Measurements from ENCODE around the gene REXO2. TPM values are rescaled to one million over a fixed set of nuclear protein-coding genes. Genes with fewer than 3 reads are reported as not detected.

The REXO2 gene
- total and polyA plus RNA-seq, 8 donors: 67.8 to 245 (median 122) TPM

- no peak for TF ChIP-seq POLR2AphosphoS5 (IDR thresholded peaks at IDR 0.05)
- TF ChIP-seq CTCF (IDR thresholded peaks at IDR 0.05): no peak
- TF ChIP-seq EP300 (IDR thresholded peaks at IDR 0.05): no peak
- no peak for TF ChIP-seq POLR2A (IDR thresholded peaks at IDR 0.05)
- Histone ChIP-seq H3K27me3 (no peaks in the 10 kb centered on the region), H3K4me3 (no peak overlapping the region), H3K36me3 (no peaks in the 10 kb centered on the region), H3K4me1 (peaks cover 0 to 18% (median 0%) of the 10 kb centered on the region in 4 donors), H3K9me3 (no peaks in the 10 kb centered on the region), H3K27ac (no peak overlapping the region)
- WGBS, 5 donors: 68 to 81% (median 73%) methylated on average over 4 of the region's 4 CpGs
- intact Hi-C loops (cut with DNase I; ENCODE audit: low total_unique reads): no loop called here
- DNase-seq: peak in 1 of 2 donors; percentile 5
Observed at GRCh38 chr11:114478768-114479167, 39.5 kb downstream of the REXO2 start.

- Histone ChIP-seq H3K27ac (no peak overlapping the region), H3K27me3 (no peaks in the 10 kb centered on the region), H3K36me3 (no peaks in the 10 kb centered on the region), H3K4me1 (peaks cover 0 to 18% (median 0%) of the 10 kb centered on the region in 4 donors), H3K9me3 (no peaks in the 10 kb centered on the region), H3K4me3 (no peak overlapping the region)
- TF ChIP-seq POLR2AphosphoS5 (IDR thresholded peaks at IDR 0.05): no peak
- TF ChIP-seq EP300 (IDR thresholded peaks at IDR 0.05): no peak
- TF ChIP-seq CTCF (IDR thresholded peaks at IDR 0.05): no peak
- no peak for TF ChIP-seq POLR2A (IDR thresholded peaks at IDR 0.05)
- no peak for DNase-seq
- WGBS, 5 donors: 69 to 97% (median 91%) methylated on average over 1 of the region's 1 CpG
- intact Hi-C loops (cut with DNase I; ENCODE audit: low total_unique reads): no loop called here
Observed at GRCh38 chr11:114479331-114479730, 40.1 kb downstream of the REXO2 start.

GRCh38 chr11:114482114-114482513, 42.8 kb downstream of the REXO2 start:
- no peak overlapping the region for H3K27ac ChIP-seq
- no peaks in the 10 kb centered on the region for H3K27me3 ChIP-seq
- H3K36me3 ChIP-seq: no peaks in the 10 kb centered on the region
- 60 to 82% (median 72%) methylated on average over 1 of the region's 1 CpG for WGBS, 5 donors
- TF ChIP-seq CTCF (IDR thresholded peaks at IDR 0.05) (no peak), EP300 (IDR thresholded peaks at IDR 0.05) (no peak), POLR2A (IDR thresholded peaks at IDR 0.05) (no peak), POLR2AphosphoS5 (IDR thresholded peaks at IDR 0.05) (no peak)
- peak in 1 of 2 donors; percentile 7 for DNase-seq
- H3K4me3 ChIP-seq: no peak overlapping the region
- intact Hi-C loops (cut with DNase I; ENCODE audit: low total_unique reads): no loop called here
- no peaks in the 10 kb centered on the region for H3K9me3 ChIP-seq
- H3K4me1 ChIP-seq: peaks cover 0 to 18% (median 0%) of the 10 kb centered on the region in 4 donors

- TF ChIP-seq POLR2AphosphoS5 (IDR thresholded peaks at IDR 0.05) (no peak), POLR2A (IDR thresholded peaks at IDR 0.05) (no peak), EP300 (IDR thresholded peaks at IDR 0.05) (no peak), CTCF (IDR thresholded peaks at IDR 0.05) (no peak)
Observed at GRCh38 chr11:114483929-114484328, 44.7 kb downstream of the REXO2 start.

More at GRCh38 chr11:114483929-114484328, 44.7 kb downstream of the REXO2 start:
- WGBS, 5 donors: 85 to 97% (median 93%) methylated on average over 2 of the region's 2 CpGs
- Histone ChIP-seq H3K36me3 (no peaks in the 10 kb centered on the region), H3K27ac (no peak overlapping the region), H3K27me3 (no peaks in the 10 kb centered on the region), H3K4me1 (peaks cover 0 to 9% (median 0%) of the 10 kb centered on the region in 4 donors), H3K9me3 (no peaks in the 10 kb centered on the region), H3K4me3 (no peak overlapping the region)
- intact Hi-C loops (cut with DNase I; ENCODE audit: low total_unique reads): no loop called here
- DNase-seq: no peak
